Progenitor cell of endocrine pancreas (in vitro differentiated cells): ENCODE results near the gene APOM. TPM values are rescaled to one million over a fixed set of nuclear protein-coding genes. Genes with fewer than 3 reads are reported as not detected.
A peak's percentile ranks its signal among the peaks of the same experiment; 100 is the strongest.

ENCODE experiments used
- DNase-seq: peaks from one replicate; pipeline ENCODE4 v3.0.0; 2021; ENCODE audit warnings: low spot score; ENCODE audit not compliant: unreplicated experiment
- H3K27ac Mint-ChIP-seq: 2 replicates; pipeline ENCODE4 v1.8.0; 2021; ENCODE audit warnings: mild to moderate bottlenecking, moderate library complexity, mixed read lengths
- H3K27me3 Mint-ChIP-seq: 2 replicates; pipeline ENCODE4 v1.8.0; 2021; ENCODE audit warnings: mixed read lengths
- H3K36me3 Mint-ChIP-seq: 2 replicates; pipeline ENCODE4 v1.8.0; 2022; ENCODE audit warnings: mixed read lengths; ENCODE audit not compliant: insufficient read depth
- H3K4me1 Mint-ChIP-seq: 2 replicates; pipeline ENCODE4 v1.8.0; 2021; ENCODE audit warnings: low read depth, mixed read lengths
- H3K4me3 Mint-ChIP-seq: 2 replicates; pipeline ENCODE4 v1.8.0; 2021; ENCODE audit warnings: low read depth, mild to moderate bottlenecking, moderate library complexity, mixed read lengths
- H3K9me3 Mint-ChIP-seq: 2 replicates; pipeline ENCODE4 v1.8.0; 2021; ENCODE audit warnings: low read depth, mixed read lengths
- long read RNA-seq: library from polyadenylated mRNA; unstranded; transcript quantifications from one replicate; pipeline ENCODE4 v2.0.0, GENCODE V29; 2020
- total RNA-seq: library from RNA; stranded (reverse); gene quantifications from 2 replicates; pipeline ENCODE4 v1.2.1, GENCODE V29; 2021
- TF ChIP-seq, protein P1 (sequence below): fragments of 200-600 bp; sonication (generic); IDR thresholded peaks from one replicate; pipeline ENCODE4 v1.5.0; 2021; ENCODE audit warnings: antibody characterized with exemption, mild to moderate bottlenecking; ENCODE audit not compliant: unreplicated experiment

The APOM gene
- total RNA-seq, result 7.1 and 7.5 TPM in 2 replicates
- long read RNA-seq, partial matches to known transcripts, result 0 of 1 reads
- long read RNA-seq, other reads (novel, unspliced or antisense), result 0 of 1 reads

DNA sequence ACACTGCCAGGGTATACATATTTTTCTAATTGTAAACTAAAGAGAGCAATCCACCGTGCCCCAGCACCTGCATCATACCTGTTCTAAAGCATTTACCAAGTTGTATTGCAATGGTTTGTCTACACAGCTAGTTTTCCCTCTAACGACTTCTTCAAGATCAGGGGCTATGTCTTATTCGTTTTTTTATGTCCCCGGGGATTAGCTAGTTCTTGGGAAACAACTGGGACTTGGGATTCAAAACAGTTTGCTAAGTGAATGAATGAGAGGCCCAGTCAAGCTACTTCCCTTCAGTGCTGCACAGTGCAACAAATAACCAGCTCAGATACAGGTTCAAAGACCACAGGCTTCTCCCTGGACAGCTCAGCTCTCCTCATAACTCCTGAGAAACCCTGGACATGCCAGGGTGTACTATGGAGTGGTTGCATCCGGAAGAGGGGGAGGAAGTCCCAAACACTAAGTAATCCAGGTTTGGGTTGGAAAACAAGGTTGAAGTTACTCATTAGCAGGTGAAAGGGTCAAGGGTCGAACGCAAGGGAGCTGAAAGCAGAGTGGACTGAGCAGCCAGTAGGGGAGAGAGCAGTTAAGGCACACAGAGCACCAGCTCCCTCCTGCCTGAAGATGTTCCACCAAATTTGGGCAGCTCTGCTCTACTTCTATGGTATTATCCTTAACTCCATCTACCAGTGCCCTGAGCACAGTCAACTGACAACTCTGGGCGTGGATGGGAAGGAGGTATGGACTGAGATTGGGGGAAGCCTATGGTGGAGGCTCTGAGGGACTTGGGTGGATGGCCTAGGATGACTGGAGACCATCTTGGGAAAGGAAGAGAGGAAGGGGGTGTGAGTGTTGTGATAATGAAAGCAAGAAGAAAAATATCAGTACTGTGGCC is at the start of gene APOM:
TSS of gene APOM (plus strand) at position 546 of the 889 bp plus-strand sequence. CDS start at position 619, 73 bp downstream.
- TF ChIP-seq, protein P1, sequence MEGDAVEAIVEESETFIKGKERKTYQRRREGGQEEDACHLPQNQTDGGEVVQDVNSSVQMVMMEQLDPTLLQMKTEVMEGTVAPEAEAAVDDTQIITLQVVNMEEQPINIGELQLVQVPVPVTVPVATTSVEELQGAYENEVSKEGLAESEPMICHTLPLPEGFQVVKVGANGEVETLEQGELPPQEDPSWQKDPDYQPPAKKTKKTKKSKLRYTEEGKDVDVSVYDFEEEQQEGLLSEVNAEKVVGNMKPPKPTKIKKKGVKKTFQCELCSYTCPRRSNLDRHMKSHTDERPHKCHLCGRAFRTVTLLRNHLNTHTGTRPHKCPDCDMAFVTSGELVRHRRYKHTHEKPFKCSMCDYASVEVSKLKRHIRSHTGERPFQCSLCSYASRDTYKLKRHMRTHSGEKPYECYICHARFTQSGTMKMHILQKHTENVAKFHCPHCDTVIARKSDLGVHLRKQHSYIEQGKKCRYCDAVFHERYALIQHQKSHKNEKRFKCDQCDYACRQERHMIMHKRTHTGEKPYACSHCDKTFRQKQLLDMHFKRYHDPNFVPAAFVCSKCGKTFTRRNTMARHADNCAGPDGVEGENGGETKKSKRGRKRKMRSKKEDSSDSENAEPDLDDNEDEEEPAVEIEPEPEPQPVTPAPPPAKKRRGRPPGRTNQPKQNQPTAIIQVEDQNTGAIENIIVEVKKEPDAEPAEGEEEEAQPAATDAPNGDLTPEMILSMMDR, result no peak
- Mint-ChIP-seq H3K4me1 (peaks cover 62% of the 10 kb centered on the region), H3K27ac (peak within 1 kb of the TSS; percentile 88), H3K4me3 (peak within 1 kb of the TSS; percentile 50), H3K9me3 (no peaks in the 10 kb centered on the region), H3K36me3 (peaks cover 3% of the 10 kb centered on the region), H3K27me3 (no peaks in the 10 kb centered on the region)
- DNase-seq, result no peak

DNA sequence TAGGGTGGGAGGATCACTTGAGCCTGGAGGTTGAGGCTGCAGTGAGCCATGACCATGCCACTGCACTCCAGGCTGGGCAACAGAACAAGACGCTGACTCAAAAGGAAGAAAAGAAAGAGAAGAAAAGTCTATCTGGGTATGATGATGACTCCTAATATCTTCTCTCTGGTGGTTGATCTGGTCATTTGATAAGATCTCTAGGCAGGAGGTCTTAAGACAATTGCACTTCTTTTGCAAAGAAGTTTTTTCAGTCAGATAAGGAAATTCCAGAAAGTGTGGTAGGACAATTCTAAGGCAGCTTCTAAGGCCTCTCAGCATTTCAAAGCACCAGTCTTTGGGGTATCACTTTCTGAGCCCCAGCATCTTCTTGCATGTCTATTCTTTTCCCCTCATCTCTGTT is 48.4 kb upstream of the APOM start:
- H3K27ac Mint-ChIP-seq, result no peak overlapping the region
- no peaks in the 10 kb centered on the region for H3K27me3 Mint-ChIP-seq
- no peaks in the 10 kb centered on the region for H3K4me1 Mint-ChIP-seq
- TF ChIP-seq, protein P1, result no peak
- no peak for DNase-seq
- no peak overlapping the region for H3K4me3 Mint-ChIP-seq
- no peaks in the 10 kb centered on the region for H3K36me3 Mint-ChIP-seq
- no peaks in the 10 kb centered on the region for H3K9me3 Mint-ChIP-seq

GRCh38 chr6:31609519-31610406 is 45.9 kb upstream of the APOM start:
- H3K9me3 Mint-ChIP-seq, result no peaks in the 10 kb centered on the region
- no peaks in the 10 kb centered on the region for H3K36me3 Mint-ChIP-seq
- DNase-seq, result no peak
- TF ChIP-seq, protein P1, result no peak
- H3K4me3 Mint-ChIP-seq, result no peak overlapping the region
- H3K27me3 Mint-ChIP-seq, result no peaks in the 10 kb centered on the region
- peaks cover 8% of the 10 kb centered on the region for H3K4me1 Mint-ChIP-seq
- H3K27ac Mint-ChIP-seq, result no peak overlapping the region

DNA sequence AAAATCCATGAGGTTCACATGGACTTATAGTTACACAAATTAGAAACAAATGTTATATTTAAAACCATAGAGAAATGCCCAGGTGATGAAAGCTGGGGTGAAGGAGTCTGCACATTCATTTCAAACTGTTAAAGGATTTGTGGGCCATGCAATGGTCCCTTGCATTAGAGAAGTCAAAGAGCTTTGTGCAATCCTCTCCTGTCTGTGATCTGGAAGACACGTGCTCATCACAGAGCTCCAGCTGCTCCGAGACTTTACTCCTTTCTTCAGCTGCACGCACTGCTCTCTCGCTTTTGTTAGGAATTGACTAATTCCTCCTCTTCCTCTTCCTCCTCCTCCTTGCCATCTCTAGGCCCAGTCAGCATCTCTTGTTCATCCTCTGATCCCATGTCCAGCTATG is 44.7 kb upstream of the APOM start:
- no peaks in the 10 kb centered on the region for H3K36me3 Mint-ChIP-seq
- no peak for DNase-seq
- TF ChIP-seq, protein P1, result no peak
- no peak overlapping the region for H3K27ac Mint-ChIP-seq
- no peak overlapping the region for H3K4me3 Mint-ChIP-seq
- H3K4me1 Mint-ChIP-seq, result peaks cover 11% of the 10 kb centered on the region
- H3K27me3 Mint-ChIP-seq, result no peaks in the 10 kb centered on the region
- no peaks in the 10 kb centered on the region for H3K9me3 Mint-ChIP-seq

GRCh38 chr6:31614075-31614619 is 41.5 kb upstream of the APOM start:
- H3K4me3 Mint-ChIP-seq, result no peak overlapping the region
- H3K27ac Mint-ChIP-seq, result no peak overlapping the region
- TF ChIP-seq, protein P1, result no peak

More at GRCh38 chr6:31614075-31614619, 41.5 kb upstream of the APOM start:
- peaks cover 11% of the 10 kb centered on the region for H3K4me1 Mint-ChIP-seq
- no peaks in the 10 kb centered on the region for H3K27me3 Mint-ChIP-seq
- H3K36me3 Mint-ChIP-seq, result no peaks in the 10 kb centered on the region
- H3K9me3 Mint-ChIP-seq, result no peaks in the 10 kb centered on the region
- DNase-seq, result no peak
